NT2/D1 (cell line): Measurements from ENCODE around the gene CDCA4.

Experiments
- SUZ12 ChIP-seq: IDR thresholded peaks from 2 replicates; pipeline ENCODE4 v1.6.1; 2011; ENCODE audit not compliant: insufficient read length, insufficient read depth; ENCODE audit errors: extremely low read depth
- YY1 ChIP-seq: IDR thresholded peaks from 2 replicates; pipeline ENCODE4 v1.6.1; 2011; ENCODE audit not compliant: insufficient read length, insufficient read depth
- ZNF274 ChIP-seq: IDR thresholded peaks from 2 replicates; pipeline ENCODE4 v1.6.1; 2011; ENCODE audit warnings: mild to moderate bottlenecking, low read depth, low read length

- TF ChIP-seq YY1: no peak
- no peak for TF ChIP-seq ZNF274
- TF ChIP-seq SUZ12: no peak
These were observed 22.1 kb downstream of the CDCA4 start for GRCh38 chr14:104998801-104999200.
